ENCODE data around the gene ZNF705A. TPM values are rescaled to one million over a fixed set of nuclear protein-coding genes. Genes with fewer than 3 reads are reported as not detected.
A peak's percentile ranks its signal among the peaks of the same experiment; 100 is the strongest.
"Not testable (repeated sequence)": the region's sequence is repeated elsewhere in the genome, so short reads cannot be mapped to it uniquely, and the experiment has no call there.

Gene ZNF705A
- total RNA-seq, 2 experiments from 2014 or later: not detected

DNA sequence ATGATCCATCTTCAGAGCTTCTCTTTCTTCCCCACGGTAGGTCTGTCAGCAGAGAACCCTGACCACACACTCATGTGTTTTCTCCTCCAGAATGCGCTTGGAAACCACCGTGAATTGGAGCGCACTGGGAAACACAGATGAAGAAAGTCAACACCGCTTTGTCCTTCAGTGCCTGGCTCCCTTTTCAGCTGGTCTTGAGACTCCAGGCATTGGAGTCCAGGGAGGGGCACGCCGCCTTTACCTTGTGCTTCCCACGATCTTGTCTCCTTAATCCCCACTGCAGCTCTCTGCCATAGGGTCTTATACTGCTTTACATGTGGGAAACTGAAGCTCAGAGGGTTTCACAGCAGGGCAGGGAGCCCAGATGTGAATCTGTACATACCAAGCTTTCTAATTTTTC lies 69.5 kb downstream of the ZNF705A start:
- DNase-seq: no peak
- Mint-ChIP-seq H3K9me3 (no peaks in the 10 kb centered on the region), H3K27ac (no peak overlapping the region), H3K27me3 (peaks cover 13% of the 10 kb centered on the region), H3K36me3 (no peaks in the 10 kb centered on the region), H3K4me3 (no peak overlapping the region), H3K4me1 (peaks cover 6% of the 10 kb centered on the region)

DNA sequence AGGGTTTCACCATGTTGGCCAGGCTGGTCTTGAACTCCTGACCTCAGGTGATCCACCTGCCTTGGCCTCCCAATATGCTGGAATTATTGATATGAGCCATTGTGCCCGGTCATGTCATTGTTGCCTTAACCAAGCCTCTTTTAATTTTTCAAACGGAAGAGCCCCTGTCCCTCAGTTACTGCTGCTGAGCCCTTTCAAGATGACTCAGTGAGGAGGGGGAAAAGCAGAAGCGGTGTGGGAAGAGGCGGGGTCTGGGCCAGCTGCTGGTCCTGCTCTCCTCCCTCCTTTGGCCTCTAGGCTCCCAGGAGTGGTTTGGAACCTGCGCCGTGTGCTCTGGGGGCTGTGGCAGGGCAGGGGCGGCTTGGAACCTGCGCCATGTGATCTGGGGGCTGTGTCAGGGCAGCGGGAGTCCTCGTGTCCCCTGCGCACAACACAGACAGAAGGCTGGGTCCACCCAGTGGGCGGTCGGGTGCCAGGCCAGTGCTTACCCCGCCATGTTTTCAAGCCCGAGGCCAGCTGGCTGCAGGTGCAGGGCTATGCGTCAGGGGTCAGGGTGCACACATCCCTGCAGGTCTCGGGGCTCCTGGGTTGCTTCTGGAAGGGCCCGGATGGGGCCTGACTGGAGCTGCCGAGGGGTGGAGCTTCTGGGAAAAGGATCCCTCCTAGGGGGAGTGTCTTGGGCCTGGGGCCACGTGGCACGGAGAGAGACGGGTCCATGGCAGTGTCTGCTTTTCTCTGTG lies 70.3 kb downstream of the ZNF705A start, which contains the start of gene FAM90A1:
Gene FAM90A1 (minus strand): TSS at position 627 of the 740 bp plus-strand sequence. CDS start 2,786 bp downstream, outside the sequence.
- Mint-ChIP-seq H3K4me3 (peak within 1 kb of the TSS; percentile 72), H3K27me3 (peaks cover 13% of the 10 kb centered on the region)
- not testable (repeated sequence) for H3K27ac Mint-ChIP-seq, H3K4me1 Mint-ChIP-seq, H3K36me3 Mint-ChIP-seq, H3K9me3 Mint-ChIP-seq
- peak; percentile 34 for DNase-seq

DNA sequence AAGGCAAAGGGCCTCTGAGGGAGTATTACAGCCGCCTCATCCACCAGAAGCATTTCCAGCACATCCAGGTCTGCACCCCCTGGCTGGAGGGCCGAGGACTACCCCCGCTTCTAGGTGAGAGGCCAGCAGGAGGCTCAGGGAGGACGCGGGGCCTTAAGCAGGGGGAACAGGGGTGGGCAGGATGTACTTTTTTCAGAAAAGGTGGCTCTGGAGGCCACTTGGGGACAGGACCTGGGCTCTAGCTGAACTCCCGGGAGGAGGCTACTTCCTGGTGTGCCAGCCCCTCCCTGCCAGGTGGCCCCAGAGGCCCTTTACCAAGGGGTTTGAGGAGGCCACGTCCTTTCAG lies 70.9 kb downstream of the ZNF705A start:
- H3K36me3 Mint-ChIP-seq, H3K4me1 Mint-ChIP-seq, H3K27ac Mint-ChIP-seq, H3K9me3 Mint-ChIP-seq, DNase-seq: not testable (repeated sequence)
- Mint-ChIP-seq H3K27me3 (peaks cover 13% of the 10 kb centered on the region), H3K4me3 (peak overlapping the region; percentile 72)

DNA sequence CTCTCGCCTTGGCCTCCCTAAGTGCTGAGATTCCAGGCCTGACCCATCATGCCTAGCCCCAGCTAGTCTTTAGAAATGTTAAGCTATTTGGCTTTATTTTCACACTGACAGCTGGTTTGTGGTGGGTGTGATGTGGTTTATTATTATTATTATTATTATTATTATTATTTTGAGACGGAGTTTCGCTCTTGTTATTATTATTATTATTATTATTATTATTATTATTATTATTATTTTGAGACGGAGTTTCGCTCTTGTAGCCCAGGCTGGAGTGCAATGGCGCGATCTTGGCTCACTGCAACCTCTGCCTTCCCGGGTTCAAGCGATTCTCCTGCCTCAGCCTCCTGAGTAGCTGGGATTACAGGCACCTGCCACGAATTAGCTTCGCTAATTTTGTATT lies 71.8 kb downstream of the ZNF705A start:
- not testable (repeated sequence) for H3K27ac Mint-ChIP-seq, H3K9me3 Mint-ChIP-seq, DNase-seq, H3K4me1 Mint-ChIP-seq, H3K36me3 Mint-ChIP-seq, H3K4me3 Mint-ChIP-seq
- H3K27me3 Mint-ChIP-seq: peaks cover 13% of the 10 kb centered on the region

DNA sequence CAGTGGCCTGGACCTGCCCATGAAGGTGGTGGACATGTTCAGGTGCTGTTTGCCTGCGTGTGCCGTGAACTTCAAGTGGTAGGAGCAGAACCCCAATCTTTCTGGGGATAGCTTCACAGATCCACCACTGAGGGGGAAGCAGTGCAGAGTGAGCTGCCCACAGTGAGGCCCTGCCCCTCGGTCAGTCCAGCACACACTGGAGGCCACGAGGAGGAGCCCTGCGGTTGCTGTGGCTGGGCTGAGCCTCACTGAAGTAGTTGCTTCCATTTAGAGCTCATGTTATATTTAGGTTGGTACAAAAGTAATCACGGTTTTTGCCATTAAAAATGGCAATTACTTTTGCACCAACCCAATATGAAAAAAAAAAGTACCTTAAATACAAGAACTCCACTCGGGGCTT lies 72.7 kb downstream of the ZNF705A start:
- H3K9me3 Mint-ChIP-seq, H3K36me3 Mint-ChIP-seq, DNase-seq, H3K4me3 Mint-ChIP-seq, H3K4me1 Mint-ChIP-seq, H3K27ac Mint-ChIP-seq: not testable (repeated sequence)
- H3K27me3 Mint-ChIP-seq: peaks cover 13% of the 10 kb centered on the region

Other genes starting within 250 kb of the ZNF705A start
- gene SLC2A3, start 220.8 kb upstream of the ZNF705A start, total RNA-seq: 100 to 1,000 TPM; 125 to 147 TPM
- 10 to 100 TPM; 15.5 to 15.9 TPM for gene FOXJ2, start 124.3 kb upstream of the ZNF705A start, total RNA-seq
- 1 to 10 TPM; 2.6 to 2.7 TPM for gene C3AR1, start 90.7 kb upstream of the ZNF705A start, total RNA-seq
- 10 to 100 TPM; 26.5 to 28.2 TPM for gene NECAP1, start 74.7 kb upstream of the ZNF705A start, total RNA-seq
- gene CLEC4A, start 33.4 kb upstream of the ZNF705A start, total RNA-seq: under 1 TPM in 1 of 2 experiments, not detected in 1; 0.28 TPM
- gene FAM90A1, start 70.6 kb downstream of the ZNF705A start, total RNA-seq: under 1 TPM; 0.40 to 0.41 TPM

Measured in activated naive CD8-positive, alpha-beta T cell treated with anti-CD3 and anti-CD28 coated beads for 36 hours (primary cell).